IMR-90 (cell line): Measurements from ENCODE around the gene FAM209A. TPM values are rescaled to one million over a fixed set of nuclear protein-coding genes. Genes with fewer than 3 reads are reported as not detected.

ENCODE experiments used
- ATAC-seq: fragments of 200-7000 bp; cut with Tn5 transposase; 2 replicates; pipeline ENCODE4 v1.9.1; 2020; ENCODE audit warnings: low read depth, mild to moderate bottlenecking, moderate library complexity
- BruUV-seq: library from RNA; stranded (reverse); fragments of 400-500 nt; replicated peaks from 2 replicates; lab custom pipeline; 2021; lab: Mats Ljungman, UMichigan
- CTCF ChIA-PET: fragments of 300-600 bp; formaldehyde crosslinking; extraction: SDS; loops from one replicate; lab custom pipeline; 2021; ENCODE audit warnings: antibody characterized with exemption; lab: Yijun Ruan, JAX
- POLR2A ChIA-PET: fragments of 300-600 bp; sonication (Branson Sonifier 250); formaldehyde crosslinking; loops from one replicate; lab custom pipeline; 2022; ENCODE audit warnings: antibody characterized with exemption; ENCODE audit not compliant: unreplicated experiment; lab: Charles Lee
- DNase-seq: peaks from one replicate; pipeline ENCODE4 v3.0.0; 2013
- H2AFZ ChIP-seq: replicated peaks from 2 replicates; pipeline ENCODE3; 2013; ENCODE audit warnings: low read length, mild to moderate bottlenecking; ENCODE audit not compliant: poor library complexity
- H2AK5ac ChIP-seq: 2 replicates; pipeline ENCODE4 v1.6.1; 2013; ENCODE audit warnings: low read depth, low read length, inconsistent platforms
- H2AK9ac ChIP-seq: replicated peaks from 2 replicates; pipeline ENCODE3; 2013; ENCODE audit warnings: mild to moderate bottlenecking, low read depth, low read length, moderate library complexity; ENCODE audit not compliant: poor library complexity
- H2BK120ac ChIP-seq: 2 replicates; pipeline ENCODE4 v1.6.1; 2013; ENCODE audit warnings: low read depth, low read length, inconsistent platforms
- H2BK15ac ChIP-seq: 3 replicates; pipeline ENCODE4 v1.6.1; 2013; ENCODE audit warnings: low read depth, low read length, inconsistent platforms
- H2BK20ac ChIP-seq: 2 replicates; pipeline ENCODE4 v1.6.1; 2013; ENCODE audit warnings: low read depth, mild to moderate bottlenecking, inconsistent platforms, low read length, moderate library complexity
- H2BK5ac ChIP-seq: 2 replicates; pipeline ENCODE4 v1.6.1; 2013; ENCODE audit warnings: mild to moderate bottlenecking, low read depth, low read length, inconsistent platforms; ENCODE audit not compliant: poor library complexity, severe bottlenecking
- H3K14ac ChIP-seq: replicated peaks from 2 replicates; pipeline ENCODE4 v1.6.1; 2013; ENCODE audit warnings: low read depth, low read length, inconsistent platforms
- H3K18ac ChIP-seq: 2 replicates; pipeline ENCODE4 v1.6.1; 2013; ENCODE audit warnings: low read depth, low read length, control low read depth
- H3K23ac ChIP-seq: 2 replicates; pipeline ENCODE4 v1.6.1; 2013; ENCODE audit warnings: low read depth, low read length, inconsistent platforms
- H3K27ac ChIP-seq: 2 replicates; pipeline ENCODE4 v1.5.1; 2013; ENCODE audit warnings: mild to moderate bottlenecking, control low read depth, low read length; ENCODE audit not compliant: insufficient read depth
- H3K27me3 ChIP-seq: 2 replicates; pipeline ENCODE4 v1.6.1; 2013; ENCODE audit warnings: low read length; ENCODE audit not compliant: control insufficient read depth, insufficient read depth
- H3K36me3 ChIP-seq: 2 replicates; pipeline ENCODE4 v1.6.1; 2013; ENCODE audit warnings: low read length, mixed read lengths; ENCODE audit not compliant: control insufficient read depth, insufficient read depth
- H3K4ac ChIP-seq: 2 replicates; pipeline ENCODE4 v1.6.1; 2013; ENCODE audit warnings: low read depth, low read length, inconsistent platforms
- H3K4me1 ChIP-seq: 2 replicates; pipeline ENCODE4 v1.6.1; 2013; ENCODE audit warnings: low read length, mixed read lengths; ENCODE audit not compliant: control insufficient read depth, insufficient read depth
- H3K4me2 ChIP-seq: 2 replicates; pipeline ENCODE4 v1.6.1; 2013; ENCODE audit warnings: low read depth, mild to moderate bottlenecking, control low read depth, low read length, moderate library complexity
- H3K4me3 ChIP-seq: 2 replicates; pipeline ENCODE4 v1.5.1; 2013; ENCODE audit warnings: low read depth, mild to moderate bottlenecking, control low read depth, low read length, moderate library complexity; ENCODE audit not compliant: insufficient read depth
- H3K56ac ChIP-seq: 2 replicates; pipeline ENCODE4 v1.6.1; 2013; ENCODE audit warnings: low read length, inconsistent platforms; ENCODE audit not compliant: insufficient read depth; ENCODE audit errors: extremely low read depth
- H3K79me1 ChIP-seq, 2 experiments: 2 replicates each; pipeline ENCODE4 v1.6.1; 2013; ENCODE audit warnings: low read length in 2 of 2, inconsistent platforms in 1 of 2, low read depth in 1 of 2
- H3K9ac ChIP-seq: 2 replicates; pipeline ENCODE4 v1.6.1; 2013; ENCODE audit warnings: low read depth, low read length, control low read depth
- H3K9me1 ChIP-seq: 2 replicates; pipeline ENCODE4 v1.6.1; 2013; ENCODE audit warnings: low read length, inconsistent platforms; ENCODE audit not compliant: insufficient read depth
- H3K9me3 ChIP-seq: 2 replicates; pipeline ENCODE4 v1.6.1; 2013; ENCODE audit warnings: low read length; ENCODE audit not compliant: control insufficient read depth, insufficient read depth
- H4K20me1 ChIP-seq: 2 replicates; pipeline ENCODE4 v1.6.1; 2013; ENCODE audit warnings: low read length, inconsistent platforms; ENCODE audit not compliant: insufficient read depth
- H4K5ac ChIP-seq: 2 replicates; pipeline ENCODE4 v1.6.1; 2013; ENCODE audit warnings: mild to moderate bottlenecking, low read depth, low read length, control low read depth
- H4K8ac ChIP-seq, 2 experiments: 2 replicates each; pipeline ENCODE4 v1.6.1; 2013; ENCODE audit warnings: low read depth in 2 of 2, low read length in 2 of 2, control low read depth in 1 of 2, inconsistent platforms in 1 of 2
- H4K91ac ChIP-seq: 2 replicates; pipeline ENCODE4 v1.6.1; 2013; ENCODE audit warnings: low read depth, low read length, inconsistent platforms; ENCODE audit not compliant: insufficient read depth
- BHLHE40 ChIP-seq: fragments of 150-350 bp; IDR thresholded peaks from 2 replicates; pipeline ENCODE4 v1.6.1; 2016; ENCODE audit warnings: mild to moderate bottlenecking, low read depth, low read length
- CTCF ChIP-seq: conservative IDR thresholded peaks from 2 replicates; pipeline ENCODE4 v1.5.1; 2012; ENCODE audit warnings: mild to moderate bottlenecking, low read depth, low read length, improper control_type of control experiment
- FOS ChIP-seq: fragments of 150-350 bp; IDR thresholded peaks from 2 replicates; pipeline ENCODE4 v1.6.1; 2016; ENCODE audit warnings: low read depth, low read length
- MAFK ChIP-seq: IDR thresholded peaks from 2 replicates; pipeline ENCODE4 v1.6.1; 2012; ENCODE audit warnings: low read depth, low read length, improper control_type of control experiment
- SMC3 ChIP-seq: fragments of 150-350 bp; IDR thresholded peaks from 2 replicates; pipeline ENCODE4 v1.6.1; 2016; ENCODE audit warnings: low read depth, mild to moderate bottlenecking, antibody characterized with exemption, low read length, moderate library complexity
- USF2 ChIP-seq: fragments of 150-350 bp; IDR thresholded peaks from 2 replicates; pipeline ENCODE4 v1.6.1; 2017; ENCODE audit warnings: mild to moderate bottlenecking, antibody characterized with exemption, low read length, low read depth
- WGBS, 2 experiments: methylation state at CpG; one replicate each; pipeline versions ENCODE4 v1.1.5 to v1.1.7; 2013; ENCODE audit warnings: missing lambda C conversion rate in 2 of 2; ENCODE audit not compliant: insufficient read length in 1 of 2; ENCODE audit errors: extremely low coverage in 2 of 2; 5-methylcytosine and 5-hydroxymethylcytosine counted together
- dilution Hi-C: fragments of 300-500 bp; cut with HindIII; formaldehyde crosslinking; loops from one replicate; pipeline ENCODE4 v1.14.3; 2018; ENCODE audit warnings: low sequenced_read_pairs; ENCODE audit not compliant: unreplicated experiment
- in situ Hi-C: fragments of 300-500 bp; cut with MboI; formaldehyde crosslinking; loops from 3 replicates; pipeline ENCODE4 v1.14.3; 2019; ENCODE audit warnings: low sequenced_read_pairs, inconsistent platforms, mixed read lengths
- intact Hi-C: fragments of 100-400 bp; cut with micrococcal nuclease; formaldehyde crosslinking; loops from 2 replicates; pipeline ENCODE4 v1.10.0; 2022
- polyA plus RNA-seq, 3 experiments: library from polyadenylated mRNA; depleted of rRNA; stranded (reverse); fragments of >200 nt; gene quantifications; 2 replicates each; pipeline ENCODE4 v1.2.3, GENCODE V29; 2012; ENCODE audit warnings: low replicate concordance in 1 of 3
- total RNA-seq: library from RNA; depleted of rRNA; stranded (reverse); fragments of >200 nt; gene quantifications from 2 replicates; pipeline ENCODE4 v1.2.3, GENCODE V29; 2012

The FAM209A gene
- total and polyA plus RNA-seq, 2 of the 4 experiments (the other 2 are of a cell fraction) = 0.18 to 0.22 TPM

GRCh38 chr20:56554869-56555268, 30.3 kb downstream of the FAM209A start:
- TF ChIP-seq CTCF = no peak
- TF ChIP-seq BHLHE40 = peak; percentile 66; the same call in 1 of the 2 replicates
- peak; percentile 98 for TF ChIP-seq FOS
- no peak for TF ChIP-seq SMC3
- TF ChIP-seq USF2 = no peak
- peak; percentile 26 for TF ChIP-seq MAFK
- Histone ChIP-seq H3K27ac (no peak overlapping the region), H2AFZ (peak overlapping the region; percentile 72), H2BK5ac (no peak overlapping the region), H4K91ac (no peak overlapping the region), H3K79me1 (no peaks in the 10 kb centered on the region), H3K4me3 (no peak overlapping the region), H2AK9ac (no peak overlapping the region), H3K4ac (no peak overlapping the region), H3K9me1 (no peaks in the 10 kb centered on the region), H4K5ac (no peak overlapping the region), H4K20me1 (no peaks in the 10 kb centered on the region), H3K27me3 (peaks cover 10% of the 10 kb centered on the region), H3K9ac (no peak overlapping the region), H3K23ac (no peak overlapping the region), H3K56ac (no peak overlapping the region), H3K36me3 (no peaks in the 10 kb centered on the region), H3K9me3 (no peaks in the 10 kb centered on the region), H3K18ac (no peak overlapping the region), H2BK120ac (no peak overlapping the region), H2AK5ac (no peak overlapping the region; the same call in 1 of the 2 replicates), H2BK20ac (peak overlapping the region; percentile 33; the same call in 1 of the 2 replicates), H4K8ac (no peak overlapping the region), H3K4me1 (no peaks in the 10 kb centered on the region), H2BK15ac (no peak overlapping the region), H3K14ac (no peak overlapping the region), H3K4me2 (peak overlapping the region; percentile 16; the same call in 1 of the 2 replicates)
- in situ Hi-C loops = loop anchor here (5.0 kb wide), 2 partner anchors 422 to 792 kb away; no protein-coding TSS in a partner anchor
- ChIA-PET CTCF (interaction anchor here (0.7 to 1.2 kb wide), 2 partner anchors 12 to 451 kb away, joined by 3 to 4 read pairs; no protein-coding TSS in a partner anchor), POLR2A (no interaction called here)
- ATAC-seq (peak; percentile 81), DNase-seq (peak; percentile 90)
- no TSS peak for BruUV-seq
- intact Hi-C loops = no loop called here
- no CpG with 5 or more reads among the region's 4 CpGs for WGBS, 2 experiments
- dilution Hi-C loops = no loop called here
